H9 (cell line): ENCODE measurements around the gene CNDP1. TPM values are rescaled to one million over a fixed set of nuclear protein-coding genes. Genes with fewer than 3 reads are reported as not detected.

Experiments
- DNase-seq: peaks from one replicate; pipeline ENCODE4 v3.0.0-alpha.2; 2017
- H2AFZ ChIP-seq: one replicate; pipeline ENCODE4 v1.6.1; 2013; ENCODE audit warnings: mild to moderate bottlenecking, low read length, control low read depth, moderate library complexity
- H2AK5ac ChIP-seq: 2 replicates; pipeline ENCODE4 v1.6.1; 2013; ENCODE audit warnings: low read length, control low read depth, mixed read lengths; ENCODE audit not compliant: insufficient read length
- H2BK120ac ChIP-seq: one replicate; pipeline ENCODE4 v1.6.1; 2013; ENCODE audit warnings: low read depth, mild to moderate bottlenecking, low read length, control low read depth, inconsistent platforms; ENCODE audit not compliant: poor library complexity, severe bottlenecking
- H2BK12ac ChIP-seq: 2 replicates; pipeline ENCODE4 v1.6.1; 2013; ENCODE audit warnings: low read length, control low read depth, mixed read lengths, low read depth; ENCODE audit not compliant: insufficient read length
- H2BK15ac ChIP-seq: 2 replicates; pipeline ENCODE4 v1.6.1; 2013; ENCODE audit warnings: low read depth, low read length, control low read depth
- H2BK20ac ChIP-seq: one replicate; pipeline ENCODE4 v1.6.1; 2013; ENCODE audit warnings: low read depth, mild to moderate bottlenecking, low read length, control low read depth, inconsistent platforms; ENCODE audit not compliant: poor library complexity, severe bottlenecking
- H2BK5ac ChIP-seq: 2 replicates; pipeline ENCODE4 v1.6.1; 2013; ENCODE audit warnings: low read length, control low read depth, mixed read lengths; ENCODE audit not compliant: insufficient read length
- H3K14ac ChIP-seq: 2 replicates; pipeline ENCODE4 v1.6.1; 2013; ENCODE audit warnings: low read length, control low read depth; ENCODE audit not compliant: insufficient read depth
- H3K18ac ChIP-seq: 2 replicates; pipeline ENCODE4 v1.6.1; 2013; ENCODE audit warnings: low read depth, mild to moderate bottlenecking, mixed read lengths, low read length, control low read depth; ENCODE audit not compliant: insufficient read length
- H3K23ac ChIP-seq: 2 replicates; pipeline ENCODE4 v1.6.1; 2013; ENCODE audit warnings: low read length, control low read depth, mixed read lengths, low read depth; ENCODE audit not compliant: insufficient read length
- H3K23me2 ChIP-seq: 2 replicates; pipeline ENCODE4 v1.6.1; 2013; ENCODE audit warnings: low read depth, mild to moderate bottlenecking, mixed read lengths, low read length, control low read depth; ENCODE audit not compliant: insufficient read length, poor library complexity, severe bottlenecking
- H3K27ac ChIP-seq: 2 replicates; pipeline ENCODE4 v1.5.1; 2013; ENCODE audit warnings: low read length, control low read depth, mixed read lengths, low read depth; ENCODE audit not compliant: insufficient read length
- H3K27me3 ChIP-seq: 2 replicates; pipeline ENCODE4 v1.6.1; 2013; ENCODE audit warnings: low read length, control low read depth, inconsistent platforms; ENCODE audit not compliant: insufficient read depth
- H3K4ac ChIP-seq: 2 replicates; pipeline ENCODE4 v1.6.1; 2013; ENCODE audit warnings: low read depth, mild to moderate bottlenecking, control low read depth, inconsistent platforms, low read length, moderate library complexity
- H3K4me1 ChIP-seq: 2 replicates; pipeline ENCODE4 v1.6.1; 2013; ENCODE audit warnings: low read length, control low read depth, inconsistent platforms; ENCODE audit not compliant: insufficient read depth
- H3K4me2 ChIP-seq: 2 replicates; pipeline ENCODE4 v1.6.1; 2013; ENCODE audit warnings: low read length, control low read depth, mixed read lengths; ENCODE audit not compliant: insufficient read length, insufficient read depth
- H3K56ac ChIP-seq: 2 replicates; pipeline ENCODE4 v1.6.1; 2013; ENCODE audit warnings: low read depth, mild to moderate bottlenecking, mixed read lengths, low read length, control low read depth; ENCODE audit not compliant: insufficient read length
- H3K79me1 ChIP-seq: 2 replicates; pipeline ENCODE4 v1.6.1; 2013; ENCODE audit warnings: low read depth, mild to moderate bottlenecking, moderate library complexity, low read length, control low read depth, inconsistent platforms; ENCODE audit not compliant: insufficient read depth, poor library complexity, severe bottlenecking
- H3K79me2 ChIP-seq: 2 replicates; pipeline ENCODE4 v1.6.1; 2013; ENCODE audit warnings: low read length, control low read depth, inconsistent platforms; ENCODE audit not compliant: insufficient read depth
- H3K9ac ChIP-seq: 2 replicates; pipeline ENCODE4 v1.6.1; 2013; ENCODE audit warnings: low read length, control low read depth, mixed read lengths; ENCODE audit not compliant: insufficient read length; ENCODE audit errors: extremely low read depth
- H3K9me3 ChIP-seq: one replicate; pipeline ENCODE4 v1.6.1; 2013; ENCODE audit warnings: low read depth, low read length, inconsistent platforms; ENCODE audit not compliant: control insufficient read depth
- H3T11ph ChIP-seq: one replicate; pipeline ENCODE4 v1.6.1; 2013; ENCODE audit warnings: mild to moderate bottlenecking, low read length, control low read depth, inconsistent platforms
- H4K20me1 ChIP-seq: one replicate; pipeline ENCODE4 v1.6.1; 2013; ENCODE audit not compliant: control insufficient read depth, insufficient read length, insufficient read depth
- H4K5ac ChIP-seq: 2 replicates; pipeline ENCODE4 v1.6.1; 2013; ENCODE audit warnings: low read depth, mild to moderate bottlenecking, mixed read lengths, low read length, control low read depth; ENCODE audit not compliant: insufficient read length
- H4K8ac ChIP-seq: replicated peaks from 2 replicates; pipeline ENCODE4 v1.6.1; 2013; ENCODE audit warnings: low read length, control low read depth, mixed read lengths, low read depth; ENCODE audit not compliant: insufficient read length
- H4K91ac ChIP-seq: 2 replicates; pipeline ENCODE4 v1.6.1; 2013; ENCODE audit warnings: low read depth, mild to moderate bottlenecking, moderate library complexity, mixed read lengths, low read length, control low read depth; ENCODE audit not compliant: insufficient read length
- H3K27ac Mint-ChIP-seq, 3 experiments: 2 replicates in 2 of 3; 3 replicates in 1 of 3; pipeline ENCODE4 v1.8.0; 2020 to 2021; ENCODE audit warnings: mixed read lengths in 3 of 3, mild to moderate bottlenecking in 1 of 3, moderate library complexity in 1 of 3
- H3K27me3 Mint-ChIP-seq: 2 replicates; pipeline ENCODE4 v1.8.0; 2021; ENCODE audit warnings: low read depth, mild to moderate bottlenecking, moderate library complexity, mixed read lengths
- H3K36me3 Mint-ChIP-seq, 3 experiments: 2 replicates in 2 of 3; 3 replicates in 1 of 3; pipeline ENCODE4 v1.8.0; 2020 to 2021; ENCODE audit warnings: low read depth in 3 of 3, mixed read lengths in 3 of 3; ENCODE audit not compliant: insufficient read depth in 1 of 3
- H3K4me1 Mint-ChIP-seq, 2 experiments: 2 replicates each; pipeline ENCODE4 v1.8.0; 2020; ENCODE audit warnings: mixed read lengths in 2 of 2
- H3K4me3 Mint-ChIP-seq, 2 experiments: 2 replicates in 1 of 2; 3 replicates in 1 of 2; pipeline ENCODE4 v1.8.0; 2020 to 2021; ENCODE audit warnings: mild to moderate bottlenecking in 2 of 2, mixed read lengths in 2 of 2, moderate library complexity in 1 of 2
- H3K9me3 Mint-ChIP-seq, 2 experiments: 2 replicates in 1 of 2; 3 replicates in 1 of 2; pipeline ENCODE4 v1.8.0; 2020; ENCODE audit warnings: mild to moderate bottlenecking in 2 of 2, mixed read lengths in 2 of 2, moderate library complexity in 1 of 2
- CTCF ChIP-seq: fragments of 200-600 bp; sonication (generic); conservative IDR thresholded peaks from 3 replicates; pipeline ENCODE4 v1.8.0; 2021; ENCODE audit warnings: antibody characterized with exemption, mild to moderate bottlenecking
- WGBS: extraction: QIAGEN DNeasy Blood & Tissue Kit; methylation state at CpG from one replicate; pipeline ENCODE4 v1.1.7; 2013; ENCODE audit warnings: missing lambda C conversion rate, low lambda C conversion rate, mixed read lengths; ENCODE audit not compliant: insufficient read length; ENCODE audit errors: extremely low coverage; 5-methylcytosine and 5-hydroxymethylcytosine counted together
- total RNA-seq: library from RNA; stranded (reverse); gene quantifications from 2 replicates; pipeline ENCODE4 v1.2.1, GENCODE V29; 2021

The CNDP1 gene
- total RNA-seq, 1 experiment from 2014 or later = not detected

- Histone ChIP-seq H3K79me2 (no peaks in the 10 kb centered on the region), H3T11ph (no peak overlapping the region), H3K4ac (no peak overlapping the region), H3K18ac (no peak overlapping the region), H2BK15ac (no peak overlapping the region), H3K23me2 (no peaks in the 10 kb centered on the region), H4K20me1 (no peaks in the 10 kb centered on the region), H3K79me1 (no peaks in the 10 kb centered on the region), H4K8ac (no peak overlapping the region), H3K23ac (no peak overlapping the region), H3K4me2 (no peak overlapping the region), H4K5ac (no peak overlapping the region), H4K91ac (no peak overlapping the region), H3K56ac (no peak overlapping the region), H2BK120ac (no peak overlapping the region), H2AK5ac (no peak overlapping the region), H3K9me3 (no peaks in the 10 kb centered on the region), H3K9ac (no peak overlapping the region), H3K27me3 (no peaks in the 10 kb centered on the region), H2BK5ac (no peak overlapping the region), H3K14ac (no peak overlapping the region), H2BK12ac (no peak overlapping the region), H3K4me1 (no peaks in the 10 kb centered on the region), H2BK20ac (no peak overlapping the region), H2AFZ (no peak overlapping the region), H3K27ac (no peak overlapping the region)
- H3K9me3 Mint-ChIP-seq = peaks cover 2 to 15% of the 10 kb centered on the region in 2 experiments; a peak in 2 of 5 replicates
- TF ChIP-seq CTCF = no peak
- no CpG with 5 or more reads among the region's 32 CpGs for WGBS
- peak; percentile 21 for DNase-seq
- H3K27me3 Mint-ChIP-seq = no peaks in the 10 kb centered on the region
- H3K36me3 Mint-ChIP-seq = peaks cover 70 to 84% (median 82%) of the 10 kb centered on the region in 3 experiments
- H3K4me3 Mint-ChIP-seq = no peak overlapping the region
- peaks cover 0 to 5% of the 10 kb centered on the region in 2 experiments; a peak in 1 of 4 replicates for H3K4me1 Mint-ChIP-seq
- H3K27ac Mint-ChIP-seq = no peak overlapping the region
Observed at GRCh38 chr18:74518456-74519295, 15.6 kb upstream of the CNDP1 start.
